ENCODE measurements around the gene PDZK1IP1. TPM values are rescaled to one million over a fixed set of nuclear protein-coding genes. Genes with fewer than 3 reads are reported as not detected.

The PDZK1IP1 gene
- total RNA-seq, 1 experiment from 2014 or later: not detected

DNA sequence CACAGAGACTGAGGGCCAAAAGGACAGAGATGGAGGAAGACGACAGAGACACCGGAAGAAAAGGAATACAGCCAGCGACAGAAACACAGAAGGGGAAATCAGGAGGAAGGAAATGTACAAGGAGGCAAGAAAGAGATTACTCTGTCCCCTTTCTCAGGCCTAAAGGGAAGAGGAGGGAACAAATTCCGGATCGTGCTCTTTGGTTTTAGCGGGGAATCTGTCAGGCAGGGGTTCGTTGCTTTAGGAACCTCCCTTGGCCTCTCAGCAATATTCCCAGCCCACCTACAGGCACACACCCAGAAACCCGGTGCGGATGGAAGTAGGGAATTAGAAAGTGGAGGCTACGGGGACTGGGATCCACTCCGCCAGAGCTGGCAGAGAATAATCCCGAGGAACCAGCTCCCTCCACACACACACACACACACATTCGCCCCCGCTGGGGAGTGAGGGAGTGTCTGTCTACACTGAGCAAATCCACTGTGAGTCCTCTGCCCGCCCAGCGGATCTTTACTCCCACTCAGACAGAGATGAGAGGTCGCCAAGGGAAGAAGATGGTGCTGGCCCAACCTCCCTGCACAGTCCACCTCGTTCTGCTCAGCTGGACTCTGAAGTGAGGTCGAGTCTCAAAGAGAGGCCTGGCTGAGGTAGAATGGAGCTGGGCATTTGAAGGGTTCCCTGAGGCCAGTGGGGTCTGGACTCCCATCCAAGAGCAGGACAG lies 36.4 kb upstream of the PDZK1IP1 start:
- Histone ChIP-seq H3K4me3 (no peak overlapping the region), H3K36me3 (no peaks in the 10 kb centered on the region), H3K9me3 (no peaks in the 10 kb centered on the region), H3K27me3 (peaks cover 39% of the 10 kb centered on the region)
- DNase-seq: no peak

DNA sequence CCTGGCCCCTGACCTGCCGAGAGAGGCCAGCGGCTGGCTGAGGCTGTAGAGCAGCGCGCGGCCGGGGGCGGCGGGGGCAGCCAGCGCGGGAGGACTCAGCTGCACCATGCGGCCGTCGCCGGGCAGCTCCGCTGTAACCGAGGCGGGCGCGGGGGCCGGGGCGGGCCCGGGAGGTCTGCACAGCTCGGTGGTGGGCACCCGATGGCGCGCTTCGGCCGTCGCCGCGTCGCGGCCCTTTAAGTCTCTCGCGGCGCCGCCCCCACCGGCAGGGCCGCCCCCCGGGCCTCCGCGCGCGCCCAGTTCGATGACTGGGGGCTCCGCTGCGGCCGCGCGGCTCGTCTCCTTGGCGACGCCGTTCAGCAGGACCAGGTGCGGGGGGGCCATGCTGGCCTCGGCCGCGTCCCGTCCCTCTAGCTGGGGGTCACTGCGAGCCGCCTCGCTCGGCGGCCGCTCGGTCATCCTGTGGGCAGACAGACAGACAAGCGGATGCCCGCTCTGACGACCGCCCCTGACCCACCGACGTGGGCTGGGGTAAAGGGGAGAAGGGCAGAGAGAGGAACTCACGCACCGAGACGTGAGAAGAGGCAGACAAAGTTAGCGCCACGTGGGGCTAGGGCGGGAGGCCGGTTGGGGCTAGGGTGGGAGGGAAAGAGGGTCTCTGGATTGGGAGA lies 35.7 kb upstream of the PDZK1IP1 start:
- Histone ChIP-seq H3K36me3 (no peaks in the 10 kb centered on the region), H3K27me3 (peaks cover 34% of the 10 kb centered on the region)
- no peak for DNase-seq

DNA sequence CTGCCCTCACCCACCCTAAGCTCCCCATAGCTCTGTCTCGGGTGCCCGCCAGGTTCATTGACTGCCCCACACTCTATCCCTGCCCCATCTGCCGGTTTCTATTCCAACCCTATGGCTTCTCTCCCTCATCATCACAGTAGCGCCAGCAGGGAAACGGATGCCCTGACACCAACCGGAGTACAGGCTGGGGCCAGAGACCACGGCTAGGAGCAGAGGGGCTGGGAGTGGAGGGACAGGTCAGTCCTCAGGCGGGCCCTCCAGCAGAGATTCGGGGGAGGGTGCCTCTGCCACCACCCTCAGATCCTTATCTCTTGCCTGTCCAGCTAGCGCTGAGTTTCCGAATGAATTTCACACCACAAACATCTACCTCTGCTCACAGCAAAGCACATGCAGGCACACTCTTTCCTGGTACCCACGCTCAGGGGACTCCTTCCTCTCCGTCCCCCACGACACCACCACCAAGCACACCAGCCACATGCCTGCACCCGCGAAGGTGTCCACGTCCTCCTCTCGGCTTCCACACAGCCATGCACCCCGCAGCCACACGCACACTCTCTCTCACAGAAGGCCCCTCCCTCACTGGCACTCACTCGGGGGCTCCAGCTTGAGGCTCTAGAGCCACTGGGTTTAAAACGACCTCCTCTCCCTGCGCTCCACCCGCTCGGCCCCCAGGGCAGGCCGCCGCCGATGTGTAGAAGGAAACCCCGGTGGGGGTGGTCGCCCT lies 35.0 kb upstream of the PDZK1IP1 start:
- no peak overlapping the region for H3K4me3 ChIP-seq

More for the DNA sequence above, 35.7 kb upstream of the PDZK1IP1 start:
- Histone ChIP-seq H3K4me3 (no peak overlapping the region), H3K9me3 (no peaks in the 10 kb centered on the region)

DNA sequence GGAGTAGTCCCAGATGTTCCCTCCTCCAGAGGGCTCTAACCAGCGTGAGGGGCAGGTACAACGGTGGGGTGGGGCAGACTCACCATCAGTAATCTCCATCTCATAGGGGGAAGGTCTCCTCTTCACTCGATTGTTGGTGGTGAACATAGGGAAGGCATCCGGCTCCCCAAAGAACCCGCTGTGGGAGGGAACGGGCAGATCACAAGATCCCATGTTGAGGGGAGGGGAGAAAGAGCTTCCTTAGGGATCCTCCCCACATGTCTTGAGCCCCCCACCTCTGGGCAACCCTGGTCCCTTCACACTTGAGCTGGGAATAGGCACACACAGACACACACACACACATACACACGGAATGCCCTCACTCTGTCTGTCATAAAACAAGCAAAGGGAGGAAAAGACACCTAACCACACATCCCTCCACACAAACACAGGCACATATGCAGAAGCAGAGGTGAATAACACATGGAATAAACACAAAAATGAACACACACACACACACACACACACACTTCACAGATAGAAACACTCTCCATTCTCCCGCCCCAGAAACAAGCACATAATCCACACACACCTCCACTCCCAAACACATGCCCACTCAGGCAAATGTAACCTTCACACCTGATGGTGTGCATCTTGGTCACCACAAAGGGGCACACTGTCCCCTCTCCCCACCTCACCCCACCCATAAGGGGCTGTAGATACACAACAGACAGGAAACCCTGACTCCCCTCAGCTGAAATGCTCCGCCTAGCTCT lies 34.3 kb upstream of the PDZK1IP1 start:
- DNase-seq: no peak
- no peak overlapping the region for H3K4me3 ChIP-seq
- H3K36me3 ChIP-seq: no peaks in the 10 kb centered on the region
- H3K27me3 ChIP-seq: peaks cover 22% of the 10 kb centered on the region
- no peaks in the 10 kb centered on the region for H3K9me3 ChIP-seq

More for the DNA sequence above, 35.0 kb upstream of the PDZK1IP1 start:
- Histone ChIP-seq H3K36me3 (no peaks in the 10 kb centered on the region), H3K9me3 (no peaks in the 10 kb centered on the region), H3K27me3 (peaks cover 26% of the 10 kb centered on the region)
- no peak for DNase-seq

DNA sequence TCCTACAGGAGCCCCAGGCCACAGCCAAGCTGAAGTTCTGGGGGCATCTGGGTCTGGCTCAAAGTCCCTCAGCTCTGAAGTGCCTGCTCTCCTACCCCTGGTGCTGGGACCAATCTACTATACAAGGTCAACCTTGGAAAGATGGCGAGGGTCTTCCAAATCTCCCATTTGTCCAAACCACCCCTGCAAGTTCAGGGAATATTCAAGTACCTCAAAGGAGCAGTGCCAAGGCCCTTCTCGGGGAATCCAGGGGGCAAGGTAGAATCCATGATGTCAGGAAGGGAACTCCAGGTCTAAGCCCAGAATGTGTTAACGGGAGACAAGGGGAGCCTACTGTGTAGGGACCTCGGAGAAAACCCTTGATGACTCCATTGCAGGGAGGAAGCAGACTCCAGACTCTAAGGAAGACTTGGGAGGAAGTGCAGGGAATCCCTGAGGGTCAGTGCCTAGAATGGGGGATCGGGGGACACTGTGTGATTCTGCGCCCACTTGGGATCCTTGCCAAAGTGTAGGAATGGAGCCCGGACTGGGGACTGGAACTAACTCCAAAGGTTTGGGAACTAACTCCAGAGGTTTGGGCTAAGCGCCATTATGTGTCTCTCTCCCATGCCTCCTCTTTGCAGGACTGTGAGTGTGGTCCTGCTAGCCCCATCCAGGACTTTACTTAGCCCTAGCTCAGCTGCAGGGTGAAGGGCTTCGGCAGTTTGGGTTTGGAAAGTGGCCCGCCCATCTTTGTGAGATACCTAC lies 33.5 kb upstream of the PDZK1IP1 start:
- DNase-seq: no peak
- H3K4me3 ChIP-seq: no peak overlapping the region
- H3K36me3 ChIP-seq: no peaks in the 10 kb centered on the region
- peaks cover 22% of the 10 kb centered on the region for H3K27me3 ChIP-seq
- no peaks in the 10 kb centered on the region for H3K9me3 ChIP-seq

DNA sequence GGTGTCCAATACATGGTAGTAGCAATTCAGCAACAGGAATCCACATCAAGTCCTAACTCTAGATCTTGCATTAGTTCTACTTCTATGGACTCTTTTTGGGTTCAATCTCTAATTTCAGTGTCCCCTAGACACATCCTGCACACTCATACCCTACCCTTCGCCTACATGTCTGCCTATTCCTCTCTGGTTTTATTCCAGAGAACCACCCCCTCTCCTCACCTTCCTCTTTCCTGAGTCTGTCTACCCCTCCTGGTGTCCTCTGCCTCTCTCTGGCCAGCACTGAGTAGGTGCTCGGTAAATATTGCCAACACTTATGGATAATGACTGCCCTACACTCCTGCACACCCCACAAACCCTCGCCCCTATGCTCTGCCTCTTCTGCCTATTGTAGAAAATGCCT lies 32.6 kb upstream of the PDZK1IP1 start:
- Histone ChIP-seq H3K27me3 (peaks cover 22% of the 10 kb centered on the region), H3K36me3 (no peaks in the 10 kb centered on the region), H3K4me3 (no peak overlapping the region), H3K9me3 (no peaks in the 10 kb centered on the region)
- DNase-seq: no peak

DNA sequence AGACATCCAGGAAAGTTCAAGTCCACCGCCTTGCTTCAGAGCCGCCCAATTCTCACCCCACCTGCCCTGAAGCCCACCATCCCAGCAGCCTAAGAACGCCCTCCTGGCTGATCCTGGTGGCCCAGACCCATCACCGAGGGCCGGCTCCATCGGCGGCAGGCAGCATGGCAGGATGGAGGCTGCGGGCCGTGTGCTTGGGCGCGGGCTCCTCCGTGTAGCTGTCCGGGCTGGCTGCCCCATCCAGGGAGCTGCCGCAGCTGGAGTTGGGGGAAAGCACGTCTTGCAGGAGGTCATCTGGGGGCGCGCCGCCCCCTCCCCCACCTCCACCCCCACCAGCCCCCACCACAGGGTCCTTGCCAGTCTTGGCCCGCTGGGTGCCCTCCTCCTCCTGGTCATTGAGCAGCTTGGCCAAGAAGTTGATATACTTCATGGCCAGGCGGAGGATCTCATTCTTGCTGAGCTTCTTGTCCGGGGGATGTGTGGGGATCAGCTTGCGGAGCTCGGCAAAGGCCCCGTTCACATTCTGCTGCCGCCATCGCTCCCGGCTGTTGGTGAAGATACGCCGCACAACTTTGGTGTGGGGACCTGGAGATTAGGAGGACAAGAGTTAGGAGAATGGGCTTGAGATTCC lies 29.9 kb upstream of the PDZK1IP1 start:
- Histone ChIP-seq H3K4me3 (no peak overlapping the region), H3K27me3 (peaks cover 11% of the 10 kb centered on the region), H3K9me3 (no peaks in the 10 kb centered on the region), H3K36me3 (no peaks in the 10 kb centered on the region)
- no peak for DNase-seq

DNA sequence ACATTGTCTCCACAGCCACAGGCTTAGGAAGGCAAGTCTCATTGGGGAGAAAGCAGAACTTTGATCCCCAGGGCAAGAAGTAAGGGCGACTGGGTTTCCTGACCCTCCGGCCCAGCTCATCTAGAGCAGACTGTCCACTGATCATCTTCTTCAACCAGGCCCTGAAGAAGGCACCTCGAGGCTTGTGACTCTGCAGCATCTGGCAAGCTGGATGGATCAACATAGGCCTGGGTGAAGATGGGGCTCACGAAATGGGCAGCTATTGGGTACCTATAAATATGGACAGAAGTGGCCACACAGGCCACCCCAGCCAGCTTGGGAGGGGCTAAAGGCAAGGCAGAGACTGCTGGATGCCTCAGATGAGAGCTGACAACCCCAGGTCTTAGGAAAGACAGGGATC lies 29.2 kb upstream of the PDZK1IP1 start:
- Histone ChIP-seq H3K4me3 (no peak overlapping the region), H3K27me3 (peaks cover 4% of the 10 kb centered on the region), H3K9me3 (no peaks in the 10 kb centered on the region), H3K36me3 (no peaks in the 10 kb centered on the region)
- DNase-seq: no peak

DNA sequence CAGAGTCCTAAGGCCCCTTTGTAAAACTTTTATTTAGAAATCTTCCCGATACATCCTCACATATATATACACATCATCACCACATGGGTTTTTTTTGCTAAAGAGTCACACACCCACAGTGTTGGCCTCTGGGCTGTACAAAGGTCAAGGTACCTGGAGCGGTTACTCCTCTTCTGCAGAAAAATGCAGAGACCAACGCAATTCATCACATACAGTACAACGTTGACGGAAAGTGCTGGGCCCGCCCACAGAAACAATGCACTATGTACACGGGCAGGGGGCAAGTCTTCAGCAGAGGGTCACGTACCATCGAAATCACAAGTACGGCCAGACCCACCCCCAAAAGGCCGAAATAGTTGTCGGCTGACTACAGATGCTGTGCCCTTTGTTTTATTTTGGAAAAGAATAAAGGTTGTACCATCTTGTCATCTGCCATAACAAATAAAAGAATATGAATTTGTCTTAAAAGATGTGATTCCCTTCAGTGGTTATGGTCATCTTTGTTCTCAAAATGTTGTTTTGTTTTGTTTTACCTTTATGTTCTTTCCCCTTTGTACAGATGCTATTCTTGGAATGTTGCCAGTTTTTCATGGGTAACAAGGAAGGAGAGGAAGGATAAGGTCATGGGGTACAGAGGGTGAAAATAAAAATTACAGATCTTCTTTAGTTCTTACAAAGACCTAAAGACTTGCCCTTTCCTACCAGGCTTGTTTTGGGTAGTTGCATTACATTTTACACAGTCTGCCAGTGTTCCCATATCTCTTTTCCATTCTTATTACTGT lies 26.6 kb upstream of the PDZK1IP1 start:
- Histone ChIP-seq H3K36me3 (no peaks in the 10 kb centered on the region), H3K27me3 (no peaks in the 10 kb centered on the region), H3K9me3 (no peaks in the 10 kb centered on the region), H3K4me3 (no peak overlapping the region)
- no peak for DNase-seq

DNA sequence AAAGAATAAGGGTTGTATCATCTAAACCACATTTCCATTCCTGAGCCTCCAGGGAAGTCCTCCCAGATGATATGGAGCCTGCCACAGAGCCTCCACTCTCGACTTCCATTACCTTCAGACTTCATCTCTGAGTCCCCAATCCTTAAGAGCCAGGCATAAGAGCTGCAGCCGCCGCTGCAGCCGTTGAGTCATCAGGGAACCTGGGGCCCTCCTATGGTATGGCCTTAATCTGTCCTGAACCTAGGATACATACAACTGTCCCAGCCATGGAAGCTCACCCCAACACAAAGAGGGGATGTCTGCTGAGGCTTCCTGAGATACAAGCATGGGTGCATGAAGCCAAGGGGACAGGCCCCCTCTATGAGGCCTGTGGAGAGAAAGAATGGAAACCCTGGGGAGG lies 25.9 kb upstream of the PDZK1IP1 start:
- Histone ChIP-seq H3K4me3 (no peak overlapping the region), H3K9me3 (no peaks in the 10 kb centered on the region), H3K27me3 (no peaks in the 10 kb centered on the region), H3K36me3 (no peaks in the 10 kb centered on the region)
- DNase-seq: no peak

DNA sequence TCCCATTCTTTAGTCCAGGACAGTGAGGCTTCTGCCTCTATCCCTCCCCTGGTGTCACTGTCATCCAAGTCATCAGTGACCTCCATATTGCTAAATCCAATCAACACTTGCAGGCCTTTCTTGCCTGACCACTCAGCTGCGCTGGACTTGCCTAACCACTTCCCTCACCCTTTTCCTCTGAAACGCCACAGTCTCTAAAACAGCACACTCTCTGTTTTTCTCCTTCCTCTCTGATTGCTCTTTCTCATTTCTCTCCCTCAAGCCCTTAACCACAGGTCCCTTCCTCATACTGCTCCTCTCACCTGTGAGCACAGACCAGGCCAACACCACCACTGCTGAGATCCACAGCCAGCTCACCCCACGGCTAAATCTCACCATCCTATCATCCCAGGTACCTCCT lies 24.7 kb upstream of the PDZK1IP1 start:
- H3K4me3 ChIP-seq: no peak overlapping the region
- DNase-seq: no peak
- H3K9me3 ChIP-seq: no peaks in the 10 kb centered on the region
- H3K27me3 ChIP-seq: no peaks in the 10 kb centered on the region
- H3K36me3 ChIP-seq: no peaks in the 10 kb centered on the region

DNA sequence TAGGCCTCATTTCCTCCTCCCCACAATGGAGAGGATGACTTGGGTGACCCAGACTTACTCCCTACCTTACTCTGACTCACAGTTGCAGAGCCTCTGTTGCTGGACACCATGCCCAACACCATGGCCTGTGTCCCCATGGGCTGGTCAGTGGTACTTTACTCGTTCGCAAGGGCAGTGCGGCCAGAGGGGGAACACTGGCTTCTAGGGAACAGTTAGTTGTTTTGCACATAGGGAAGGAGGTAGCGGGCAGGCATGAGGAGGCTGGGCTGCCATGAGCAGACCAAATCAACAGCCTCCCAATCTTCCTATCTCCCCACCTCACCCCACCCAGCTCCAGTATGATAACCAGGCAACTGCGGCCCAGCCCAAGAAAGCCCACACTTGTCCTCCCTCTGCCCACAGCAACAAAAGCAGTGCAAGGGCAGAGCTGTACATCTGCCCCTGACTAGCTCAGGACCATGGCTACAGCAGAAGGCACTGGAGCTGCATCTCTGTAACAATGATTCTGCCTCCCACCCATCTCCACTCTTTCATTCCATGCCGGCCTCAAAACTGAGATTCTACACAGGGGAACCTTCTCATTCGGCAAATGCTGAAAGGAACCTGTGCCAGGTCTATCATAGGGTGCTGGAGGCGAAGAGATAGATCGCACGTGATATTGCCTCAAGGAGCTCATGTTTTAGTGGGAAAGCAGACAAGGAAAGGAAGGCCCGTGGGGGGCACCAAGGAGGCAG lies 23.6 kb upstream of the PDZK1IP1 start:
- no peak for DNase-seq
- Histone ChIP-seq H3K4me3 (no peak overlapping the region), H3K9me3 (no peaks in the 10 kb centered on the region), H3K36me3 (no peaks in the 10 kb centered on the region), H3K27me3 (no peaks in the 10 kb centered on the region)

DNA sequence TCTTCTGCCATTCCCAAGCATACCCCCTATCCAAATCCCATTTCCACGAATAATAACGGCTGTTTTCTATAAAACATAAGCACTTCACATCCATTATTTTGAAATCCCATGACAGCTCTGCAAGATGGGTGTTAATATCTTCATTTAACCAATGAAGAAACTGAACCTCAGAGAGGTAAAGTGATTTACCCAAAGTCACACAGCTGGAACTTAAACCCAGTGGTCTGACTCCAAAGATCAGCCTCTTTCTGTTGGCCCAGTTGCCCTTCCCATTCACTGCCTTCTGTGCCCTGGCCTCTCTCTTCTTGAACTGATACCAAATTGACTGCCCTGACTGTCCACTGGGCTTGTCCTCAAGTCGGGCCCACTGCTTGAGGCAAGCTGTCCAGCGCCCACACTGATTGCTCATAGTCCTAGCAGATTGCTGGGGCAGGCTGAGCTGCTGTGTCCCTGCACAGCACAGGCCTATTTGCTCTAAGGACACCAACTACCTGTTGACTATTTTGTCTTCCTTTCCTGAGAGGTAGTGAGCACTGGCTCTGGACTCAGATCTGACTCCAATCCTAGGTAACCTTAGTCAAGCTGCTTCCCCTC lies 22.9 kb upstream of the PDZK1IP1 start:
- H3K27me3 ChIP-seq: no peaks in the 10 kb centered on the region
- DNase-seq: no peak
- H3K4me3 ChIP-seq: no peak overlapping the region
- H3K9me3 ChIP-seq: no peaks in the 10 kb centered on the region
- no peaks in the 10 kb centered on the region for H3K36me3 ChIP-seq

DNA sequence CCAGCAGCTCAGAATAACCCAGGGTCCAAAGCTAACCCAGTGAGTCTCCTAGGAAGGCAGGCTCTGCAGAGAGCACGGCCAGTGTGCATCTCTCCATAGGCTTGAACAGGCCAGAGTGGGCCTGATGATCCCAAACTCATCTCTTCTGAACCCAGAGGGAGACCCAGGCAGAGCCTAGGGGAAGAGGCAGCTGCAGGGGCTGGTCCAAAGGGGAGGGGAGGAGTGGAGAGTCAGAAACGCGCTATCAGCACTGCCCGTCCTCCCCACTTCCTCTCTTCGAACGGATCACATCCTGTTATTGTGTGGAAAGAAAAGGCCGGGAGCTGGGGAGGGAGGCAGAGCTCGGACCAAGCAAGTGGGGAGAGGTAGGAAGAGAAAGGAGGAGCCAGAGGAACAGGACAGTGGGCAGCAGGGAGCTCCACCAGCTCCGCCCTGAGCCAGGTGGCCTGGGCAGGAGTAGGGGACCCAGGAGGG lies 22.0 kb upstream of the PDZK1IP1 start:
- no peaks in the 10 kb centered on the region for H3K36me3 ChIP-seq
- no peaks in the 10 kb centered on the region for H3K9me3 ChIP-seq
- H3K4me3 ChIP-seq: no peak overlapping the region
- no peak for DNase-seq
- H3K27me3 ChIP-seq: no peaks in the 10 kb centered on the region
